CD14-positive monocyte (primary cell): Measurements from ENCODE around the gene FAM83D. TPM values are rescaled to one million over a fixed set of nuclear protein-coding genes. Genes with fewer than 3 reads are reported as not detected.

Source experiments
- DNase-seq, 3 donors: peaks; one replicate each; pipeline ENCODE4 v3.0.0-alpha.2; 2011 to 2022
- H2AFZ ChIP-seq: 2 replicates; pipeline ENCODE4 v1.6.0; 2012; ENCODE audit warnings: mild to moderate bottlenecking, low read depth, low read length, inconsistent platforms; ENCODE audit not compliant: insufficient read depth, poor library complexity, severe bottlenecking
- H3K27ac ChIP-seq, 2 donors: 1 replicate in 1 of 2; 2 replicates in 1 of 2; pipeline ENCODE4 v1.5.1; 2012 to 2013; ENCODE audit warnings: low read length in 2 of 2, control low read depth in 1 of 2, inconsistent platforms in 1 of 2, low read depth in 1 of 2, mild to moderate bottlenecking in 1 of 2
- H3K27me3 ChIP-seq, 2 donors: one replicate each; pipeline versions ENCODE4 v1.6.0 to v1.6.1; 2011 to 2013; ENCODE audit warnings: low read length in 2 of 2; ENCODE audit not compliant: control insufficient read depth in 2 of 2, insufficient read depth in 2 of 2
- H3K36me3 ChIP-seq, 2 donors: replicated peaks in 1 of 2; 1 replicate in 1 of 2; 2 replicates in 1 of 2; pipeline versions ENCODE4 v1.5.1 to v1.6.1; 2012 to 2013; ENCODE audit warnings: low read length in 2 of 2, control low read depth in 1 of 2, inconsistent platforms in 1 of 2, mild to moderate bottlenecking in 1 of 2; ENCODE audit not compliant: insufficient read depth in 2 of 2, control insufficient read depth in 1 of 2
- H3K4me1 ChIP-seq, 2 donors: 1 replicate in 1 of 2; 2 replicates in 1 of 2; pipeline versions ENCODE4 v1.5.1 to v1.6.1; 2012 to 2013; ENCODE audit warnings: low read length in 2 of 2, control low read depth in 1 of 2, inconsistent platforms in 1 of 2, mild to moderate bottlenecking in 1 of 2, moderate library complexity in 1 of 2; ENCODE audit not compliant: insufficient read depth in 2 of 2, control insufficient read depth in 1 of 2
- H3K4me2 ChIP-seq: replicated peaks from 2 replicates; pipeline ENCODE3; 2012; ENCODE audit warnings: low read length, moderate library complexity, mild to moderate bottlenecking; ENCODE audit not compliant: poor library complexity, severe bottlenecking; ENCODE audit errors: extremely low read depth
- H3K4me3 ChIP-seq, 3 experiments: fragments of 200-600 bp in 1 of 3; sonication (generic) in 1 of 3; replicated peaks in 1 of 3; 1 replicate in 2 of 3; 2 replicates in 1 of 3; pipeline ENCODE4 v1.5.1; 2011 to 2013; ENCODE audit warnings: low read length in 3 of 3, mild to moderate bottlenecking in 3 of 3, control low read depth in 2 of 3, low read depth in 2 of 3, inconsistent platforms in 1 of 3, moderate library complexity in 1 of 3
- H3K79me2 ChIP-seq: 2 replicates; pipeline ENCODE4 v1.6.0; 2012; ENCODE audit warnings: mild to moderate bottlenecking, control low read depth, inconsistent platforms, low read length, moderate library complexity; ENCODE audit not compliant: insufficient read depth
- H3K9ac ChIP-seq: 2 replicates; pipeline ENCODE4 v1.6.0; 2017; ENCODE audit warnings: low read length, mild to moderate bottlenecking; ENCODE audit not compliant: insufficient read depth, poor library complexity, severe bottlenecking
- H3K9me3 ChIP-seq, 2 donors: replicated peaks in 1 of 2; 1 replicate in 1 of 2; 2 replicates in 1 of 2; pipeline versions ENCODE4 v1.5.1 to v1.6.1; 2012 to 2013; ENCODE audit warnings: low read length in 2 of 2, control low read depth in 1 of 2; ENCODE audit not compliant: control insufficient read depth in 1 of 2, insufficient read depth in 1 of 2
- H4K20me1 ChIP-seq: 2 replicates; pipeline ENCODE4 v1.6.0; 2012; ENCODE audit warnings: mild to moderate bottlenecking, low read length, control low read depth, moderate library complexity; ENCODE audit not compliant: insufficient read depth
- H3K27ac Mint-ChIP-seq, 7 donors: one replicate each; pipeline ENCODE4 v1.8.0; 2020; ENCODE audit warnings: mild to moderate bottlenecking in 7 of 7, mixed read lengths in 7 of 7, moderate library complexity in 6 of 7, inconsistent platforms in 2 of 7
- H3K27me3 Mint-ChIP-seq, 3 donors: one replicate each; pipeline ENCODE4 v1.8.0; 2021 to 2022; ENCODE audit warnings: low read depth in 3 of 3, mild to moderate bottlenecking in 3 of 3, mixed read lengths in 3 of 3, moderate library complexity in 3 of 3, inconsistent platforms in 1 of 3
- H3K36me3 Mint-ChIP-seq, 2 donors: one replicate each; pipeline ENCODE4 v1.8.0; 2020; ENCODE audit warnings: mixed read lengths in 2 of 2, inconsistent platforms in 1 of 2, mild to moderate bottlenecking in 1 of 2
- H3K4me1 Mint-ChIP-seq: one replicate; pipeline ENCODE4 v1.8.0; 2020; ENCODE audit warnings: mild to moderate bottlenecking, mixed read lengths
- H3K4me3 Mint-ChIP-seq, 2 donors: one replicate each; pipeline ENCODE4 v1.8.0; 2020; ENCODE audit warnings: mild to moderate bottlenecking in 2 of 2, mixed read lengths in 2 of 2, moderate library complexity in 1 of 2
- H3K9me3 Mint-ChIP-seq, 7 donors: one replicate each; pipeline ENCODE4 v1.8.0; 2020 to 2022; ENCODE audit warnings: mixed read lengths in 7 of 7, mild to moderate bottlenecking in 6 of 7, moderate library complexity in 6 of 7, inconsistent platforms in 2 of 7
- CTCF ChIP-seq: fragments of 200-600 bp; IDR thresholded peaks from one replicate; pipeline ENCODE4 v1.8.0; 2022; ENCODE audit warnings: antibody characterized with exemption, mild to moderate bottlenecking
- WGBS: methylation state at CpG from one replicate; pipeline ENCODE4 v1.1.5; 2013; ENCODE audit warnings: missing lambda C conversion rate; ENCODE audit not compliant: insufficient coverage; 5-methylcytosine and 5-hydroxymethylcytosine counted together
- intact Hi-C, 2 donors: fragments of 100-400 bp; cut with micrococcal nuclease; formaldehyde crosslinking; loops; one replicate each; pipeline versions ENCODE4 v1.15.0 to v1.15.1; 2023
- polyA plus RNA-seq, 3 donors: library from polyadenylated mRNA; depleted of rRNA in 1 of 3; unstranded in 2 of 3; stranded (reverse) in 1 of 3; fragments of 300-500 nt in 2 of 3; fragments of >200 nt in 1 of 3; fragmentation: Illumina TruSeq in 2 of 3; gene quantifications; 1 replicate in 2 of 3; 2 replicates in 1 of 3; pipeline ENCODE4 v1.2.3, GENCODE V29; 2012 to 2021

Gene FAM83D
- polyA plus RNA-seq, 3 donors: 0.09 to 0.15 TPM; not detected in 1

- H3K36me3 ChIP-seq: peaks cover 2 to 46% of the 10 kb centered on the region in 2 donors
- no peaks in the 10 kb centered on the region for H3K27me3 ChIP-seq
- Mint-ChIP-seq H3K4me3 (no peak overlapping the region), H3K4me1 (no peaks in the 10 kb centered on the region), H3K9me3 (no peaks in the 10 kb centered on the region), H3K27ac (no peak overlapping the region), H3K27me3 (peaks cover 0 to 7% (median 4%) of the 10 kb centered on the region in 3 donors), H3K36me3 (peaks cover 4 to 45% of the 10 kb centered on the region in 2 donors)
- no peaks in the 10 kb centered on the region for H3K9me3 ChIP-seq
- H3K79me2 ChIP-seq: no peaks in the 10 kb centered on the region
- H3K4me2 ChIP-seq: no peak overlapping the region
- no peak overlapping the region for H3K9ac ChIP-seq
- H2AFZ ChIP-seq: no peak overlapping the region
- H3K4me3 ChIP-seq: no peak overlapping the region
- intact Hi-C loops: no loop called here
- H4K20me1 ChIP-seq: no peaks in the 10 kb centered on the region
- WGBS: 99% methylated on average over 15 of the region's 19 CpGs
- no peak for DNase-seq
- H3K4me1 ChIP-seq: no peaks in the 10 kb centered on the region
- no peak for TF ChIP-seq CTCF
- H3K27ac ChIP-seq: no peak overlapping the region
These were observed 8.0 kb upstream of the FAM83D start for GRCh38 chr20:38918172-38918571.

GRCh38 chr20:38919683-38920082 is 6.5 kb upstream of the FAM83D start:
- H3K4me3 Mint-ChIP-seq: no peak overlapping the region
- Histone ChIP-seq H3K9me3 (no peaks in the 10 kb centered on the region), H3K36me3 (peaks cover 2 to 35% of the 10 kb centered on the region in 2 donors), H3K4me2 (no peak overlapping the region), H3K79me2 (no peaks in the 10 kb centered on the region), H3K4me1 (no peaks in the 10 kb centered on the region), H2AFZ (no peak overlapping the region), H3K4me3 (no peak overlapping the region), H4K20me1 (no peaks in the 10 kb centered on the region), H3K9ac (no peak overlapping the region), H3K27ac (no peak overlapping the region), H3K27me3 (no peaks in the 10 kb centered on the region)
- no peak for DNase-seq
- H3K36me3 Mint-ChIP-seq: peaks cover 4 to 36% of the 10 kb centered on the region in 2 donors
- intact Hi-C loops: no loop called here
- H3K27me3 Mint-ChIP-seq: peaks cover 0 to 7% (median 2%) of the 10 kb centered on the region in 3 donors
- TF ChIP-seq CTCF: no peak
- no peaks in the 10 kb centered on the region for H3K9me3 Mint-ChIP-seq
- H3K4me1 Mint-ChIP-seq: no peaks in the 10 kb centered on the region
- H3K27ac Mint-ChIP-seq: no peak overlapping the region
- WGBS: 100% methylated on average over 4 of the region's 7 CpGs
